B cell (primary cell): ENCODE measurements around the gene MYL12A. TPM values are rescaled to one million over a fixed set of nuclear protein-coding genes. Genes with fewer than 3 reads are reported as not detected.

Experiments used
- ATAC-seq: fragments of 200-7000 bp; cut with Tn5 transposase; one replicate; pipeline ENCODE4 v1.10.0; 2021; ENCODE audit warnings: low read depth, mild to moderate bottlenecking, moderate number of reproducible peaks, moderate library complexity
- CTCF ChIA-PET: fragments of 350-600 bp; sonication (Branson Sonifier 250); formaldehyde crosslinking; loops from one replicate; lab custom pipeline; 2021; ENCODE audit warnings: antibody characterized with exemption, inconsistent platforms; lab: Charles Lee
- POLR2A ChIA-PET: fragments of 350-600 bp; sonication (Branson Sonifier 250); formaldehyde crosslinking; loops from one replicate; lab custom pipeline; 2021; ENCODE audit warnings: antibody characterized with exemption; lab: Charles Lee
- DNase-seq: peaks from one replicate; pipeline ENCODE4 v3.0.0; 2013
- H2AFZ ChIP-seq: 2 replicates; pipeline ENCODE4 v1.6.1; 2012; ENCODE audit warnings: mild to moderate bottlenecking, low read depth, low read length; ENCODE audit not compliant: insufficient read depth, poor library complexity, severe bottlenecking
- H3K27ac ChIP-seq, 2 donors: 1 replicate in 1 of 2; 2 replicates in 1 of 2; pipeline ENCODE4 v1.5.1; 2012 to 2013; ENCODE audit warnings: low read length in 2 of 2, mild to moderate bottlenecking in 2 of 2, moderate library complexity in 1 of 2
- H3K27me3 ChIP-seq, 4 experiments: fragments of 200-600 bp in 1 of 4; sonication (generic) in 1 of 4; replicated peaks in 1 of 4; 1 replicate in 2 of 4; 2 replicates in 2 of 4; pipeline versions ENCODE4 v1.6.1 to v1.7.0; 2013 to 2016; ENCODE audit warnings: low read length in 3 of 4, mild to moderate bottlenecking in 2 of 4, mixed read lengths in 1 of 4, moderate library complexity in 1 of 4; ENCODE audit not compliant: insufficient read depth in 4 of 4, control insufficient read depth in 3 of 4; ENCODE audit errors: control extremely low read depth in 1 of 4
- H3K36me3 ChIP-seq, 2 experiments: replicated peaks in 1 of 2; 1 replicate in 1 of 2; 2 replicates in 1 of 2; pipeline versions ENCODE4 v1.6.1 to v1.7.1; 2013; ENCODE audit warnings: low read length in 1 of 2; ENCODE audit not compliant: insufficient read depth in 2 of 2, control insufficient read depth in 1 of 2; ENCODE audit errors: control extremely low read depth in 1 of 2, extremely low read depth in 1 of 2
- H3K4me1 ChIP-seq, 2 donors: fragments of 200-600 bp in 1 of 2; sonication (generic) in 1 of 2; 1 replicate in 1 of 2; 2 replicates in 1 of 2; pipeline versions ENCODE4 v1.5.1 to v1.6.1; 2013 to 2017; ENCODE audit warnings: low read length in 2 of 2; ENCODE audit not compliant: control insufficient read depth in 2 of 2, insufficient read depth in 2 of 2
- H3K4me2 ChIP-seq: replicated peaks from 2 replicates; pipeline ENCODE3; 2012; ENCODE audit warnings: mild to moderate bottlenecking, low read depth, low read length; ENCODE audit not compliant: poor library complexity, severe bottlenecking
- H3K4me3 ChIP-seq, 5 experiments: fragments of 200-600 bp in 1 of 5; sonication (generic) in 1 of 5; 1 replicate in 3 of 5; 2 replicates in 2 of 5; pipeline versions ENCODE4 v1.5.1 to v1.7.0; 2011 to 2016; ENCODE audit warnings: low read length in 4 of 5, mild to moderate bottlenecking in 4 of 5, low read depth in 2 of 5, control low read depth in 1 of 5, moderate library complexity in 1 of 5; ENCODE audit not compliant: insufficient read depth in 1 of 5; ENCODE audit errors: control extremely low read depth in 1 of 5, extremely low read depth in 1 of 5
- H3K79me2 ChIP-seq: fragments of 200-600 bp; sonication (generic); one replicate; pipeline ENCODE4 v1.6.0; 2016; ENCODE audit warnings: low read length; ENCODE audit not compliant: control insufficient read depth, insufficient read depth
- H3K9ac ChIP-seq: fragments of 200-600 bp; sonication (generic); 2 replicates; pipeline ENCODE4 v1.6.1; 2017; ENCODE audit warnings: mild to moderate bottlenecking, low read length, moderate library complexity
- H3K9me3 ChIP-seq, 3 donors: one replicate each; pipeline versions ENCODE4 v1.6.1 to v1.7.1; 2013; ENCODE audit warnings: low read length in 2 of 3; ENCODE audit not compliant: control insufficient read depth in 2 of 3, insufficient read depth in 1 of 3; ENCODE audit errors: control extremely low read depth in 1 of 3
- H4K20me1 ChIP-seq: 2 replicates; pipeline ENCODE4 v1.6.0; 2012; ENCODE audit warnings: mild to moderate bottlenecking, low read length; ENCODE audit not compliant: insufficient read depth, control insufficient read depth, poor library complexity, severe bottlenecking
- H3K27ac Mint-ChIP-seq: one replicate; pipeline ENCODE4 v1.8.0; 2021; ENCODE audit warnings: mixed read lengths
- H3K27me3 Mint-ChIP-seq: one replicate; pipeline ENCODE4 v1.8.0; 2021; ENCODE audit warnings: mixed read lengths
- H3K4me1 Mint-ChIP-seq: one replicate; pipeline ENCODE4 v1.8.0; 2021; ENCODE audit warnings: mixed read lengths
- H3K4me3 Mint-ChIP-seq: one replicate; pipeline ENCODE4 v1.8.0; 2021; ENCODE audit warnings: mixed read lengths
- H3K9me3 Mint-ChIP-seq: one replicate; pipeline ENCODE4 v1.8.0; 2022; ENCODE audit warnings: mixed read lengths; ENCODE audit not compliant: insufficient read depth
- CTCF ChIP-seq: fragments of 200-600 bp; IDR thresholded peaks from one replicate; pipeline ENCODE4 v1.8.0; 2022; ENCODE audit warnings: antibody characterized with exemption, mild to moderate bottlenecking
- EZH2 ChIP-seq: IDR thresholded peaks from 2 replicates; pipeline ENCODE4 v1.6.1; 2012; ENCODE audit warnings: borderline replicate concordance, low read depth, mild to moderate bottlenecking, moderate library complexity, low read length; ENCODE audit not compliant: insufficient read depth, poor library complexity, severe bottlenecking
- WGBS: methylation state at CpG from one replicate; pipeline ENCODE4 v1.1.5; 2013; ENCODE audit warnings: missing lambda C conversion rate; ENCODE audit not compliant: insufficient coverage; 5-methylcytosine and 5-hydroxymethylcytosine counted together
- intact Hi-C: fragments of 100-400 bp; cut with micrococcal nuclease; formaldehyde crosslinking; loops from one replicate; pipeline ENCODE4 v1.10.0; 2022
- polyA plus RNA-seq: library from polyadenylated mRNA; depleted of rRNA; stranded (reverse); fragments of >200 nt; gene quantifications from 2 replicates; pipeline ENCODE4 v1.2.3, GENCODE V29; 2012
- total RNA-seq, 2 donors: library from RNA; stranded (reverse); fragments of 120-200 nt in 1 of 2; gene quantifications; 1 replicate in 1 of 2; 2 replicates in 1 of 2; pipeline versions ENCODE4 v1.2.3 to v1.2.4, GENCODE V29; 2013 to 2022

MYL12A gene
- total and polyA plus RNA-seq, 2 donors (not counting 1 experiment from before 2014, with no cell fraction given) = 276 to 281 TPM

- no peak overlapping the region for H3K4me3 Mint-ChIP-seq
- H3K9me3 Mint-ChIP-seq = no peaks in the 10 kb centered on the region
- no peak for TF ChIP-seq EZH2
- no peak for TF ChIP-seq CTCF
- POLR2A ChIA-PET = no interaction called here
- no peaks in the 10 kb centered on the region for H3K79me2 ChIP-seq
- no peaks in the 10 kb centered on the region for H3K9me3 ChIP-seq
- no peak overlapping the region for H3K4me3 ChIP-seq
- H3K36me3 ChIP-seq = no peaks in the 10 kb centered on the region
- H3K27me3 Mint-ChIP-seq = no peaks in the 10 kb centered on the region
- H3K4me1 Mint-ChIP-seq = no peaks in the 10 kb centered on the region
- H3K27ac Mint-ChIP-seq = no peak overlapping the region
- CTCF ChIA-PET = interaction anchor here (1.4 kb wide), 1 partner anchor 154 kb away, joined by 3 read pairs; no protein-coding TSS in a partner anchor
- no peak overlapping the region for H2AFZ ChIP-seq
- H4K20me1 ChIP-seq = no peaks in the 10 kb centered on the region
- DNase-seq (no peak), ATAC-seq (no peak)
- no peak overlapping the region for H3K9ac ChIP-seq
- intact Hi-C loops = no loop called here
- H3K27me3 ChIP-seq = no peaks in the 10 kb centered on the region
- H3K4me2 ChIP-seq = no peak overlapping the region
- 95% methylated on average over 4 of the region's 5 CpGs for WGBS
- no peaks in the 10 kb centered on the region for H3K4me1 ChIP-seq
- no peak overlapping the region for H3K27ac ChIP-seq
These were observed 30.6 kb upstream of the MYL12A start for GRCh38 chr18:3216987-3217386.

GRCh38 chr18:3217948-3218647 is 29.5 kb upstream of the MYL12A start:
- Histone ChIP-seq H3K4me3 (no peak overlapping the region), H4K20me1 (no peaks in the 10 kb centered on the region), H3K36me3 (no peaks in the 10 kb centered on the region), H3K4me1 (no peaks in the 10 kb centered on the region), H3K9me3 (no peaks in the 10 kb centered on the region), H3K27ac (no peak overlapping the region), H3K27me3 (no peaks in the 10 kb centered on the region), H3K9ac (no peak overlapping the region), H3K4me2 (no peak overlapping the region), H3K79me2 (no peaks in the 10 kb centered on the region), H2AFZ (no peak overlapping the region)
- H3K9me3 Mint-ChIP-seq = no peaks in the 10 kb centered on the region
- H3K4me3 Mint-ChIP-seq = no peak overlapping the region
- WGBS = 67% methylated on average over 1 of the region's 3 CpGs
- no peak for TF ChIP-seq CTCF
- POLR2A ChIA-PET = interaction anchor here (0.5 kb wide), 1 partner anchor 158 kb away, joined by 5 read pairs; no protein-coding TSS in a partner anchor
- DNase-seq (no peak), ATAC-seq (no peak)
- intact Hi-C loops = no loop called here
- CTCF ChIA-PET = interaction anchor here (1.4 to 1.9 kb wide), 3 partner anchors 67 to 155 kb away, joined by 3 to 6 read pairs (median 4); no protein-coding TSS in a partner anchor
- no peaks in the 10 kb centered on the region for H3K4me1 Mint-ChIP-seq
- no peak overlapping the region for H3K27ac Mint-ChIP-seq
- no peaks in the 10 kb centered on the region for H3K27me3 Mint-ChIP-seq
